ENCODE results near the gene B4GALT5. TPM values are rescaled to one million over a fixed set of nuclear protein-coding genes. Genes with fewer than 3 reads are reported as not detected.
"Not testable (repeated sequence)": the region's sequence is repeated elsewhere in the genome, so short reads cannot be mapped to it uniquely, and the experiment has no call there.

B4GALT5 gene
- total RNA-seq, 3 donors from 2014 or later = 52.4 to 65.1 (median 60.2) TPM

DNA sequence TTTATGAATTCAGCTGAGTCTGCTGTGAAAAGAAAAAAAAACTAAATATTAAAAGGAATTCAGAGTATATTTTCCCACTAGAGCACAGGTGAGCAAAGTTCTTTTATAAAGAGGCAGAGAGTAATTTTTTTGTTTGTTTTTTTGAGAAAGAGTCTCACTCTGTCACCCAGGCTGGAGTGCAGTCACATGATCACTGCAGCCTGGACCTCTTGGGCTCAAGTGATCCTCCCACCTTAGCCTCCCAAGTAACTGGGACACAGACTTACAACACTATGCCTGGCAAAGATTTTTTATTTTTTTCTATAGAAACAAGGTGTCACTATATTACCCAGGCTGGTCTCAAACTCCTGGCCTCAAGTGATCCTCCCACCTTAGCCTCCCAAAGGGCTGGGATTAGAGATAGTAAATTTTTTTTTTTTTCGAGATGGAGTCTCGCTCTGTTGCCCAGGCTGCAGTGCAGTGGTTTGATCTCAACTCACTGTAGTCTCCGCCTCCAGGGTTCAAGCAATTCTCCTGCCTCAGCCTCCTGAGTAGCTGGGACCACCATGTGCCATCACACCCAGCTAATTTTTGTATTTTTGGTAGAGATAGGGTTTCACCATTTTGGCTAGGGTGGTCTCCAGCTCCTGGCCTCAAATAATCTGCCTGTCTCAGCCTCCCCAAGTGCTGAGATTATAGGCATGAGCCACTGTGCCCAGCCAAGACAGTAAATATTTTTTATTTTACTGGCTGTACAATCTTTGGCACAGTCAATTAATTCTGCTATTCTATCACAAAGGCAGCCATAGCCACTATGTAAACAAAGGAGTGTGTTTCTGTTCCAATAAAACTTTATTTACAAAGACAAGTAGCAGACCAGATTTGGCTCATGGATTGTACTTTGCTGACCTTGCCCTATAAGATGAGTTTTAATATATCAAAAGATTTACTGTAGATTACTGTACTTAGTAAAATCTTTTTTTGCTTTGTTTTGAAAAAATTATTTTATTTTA is 14.5 kb upstream of the B4GALT5 start:
- intact Hi-C loops (cut with DNase I, micrococcal nuclease) = no loop called here
- Histone ChIP-seq H3K4me1 (ENCODE audit: low read depth) (peaks cover 3% of the 10 kb centered on the region), H3K4me3 (no peak overlapping the region), H3K9me3 (no peaks in the 10 kb centered on the region), H3K36me3 (ENCODE audit: low read depth) (no peaks in the 10 kb centered on the region)
- ATAC-seq = no peak
- no peak for TF ChIP-seq CTCF (IDR thresholded peaks at IDR 0.05)
- no peak for DNase-seq

DNA sequence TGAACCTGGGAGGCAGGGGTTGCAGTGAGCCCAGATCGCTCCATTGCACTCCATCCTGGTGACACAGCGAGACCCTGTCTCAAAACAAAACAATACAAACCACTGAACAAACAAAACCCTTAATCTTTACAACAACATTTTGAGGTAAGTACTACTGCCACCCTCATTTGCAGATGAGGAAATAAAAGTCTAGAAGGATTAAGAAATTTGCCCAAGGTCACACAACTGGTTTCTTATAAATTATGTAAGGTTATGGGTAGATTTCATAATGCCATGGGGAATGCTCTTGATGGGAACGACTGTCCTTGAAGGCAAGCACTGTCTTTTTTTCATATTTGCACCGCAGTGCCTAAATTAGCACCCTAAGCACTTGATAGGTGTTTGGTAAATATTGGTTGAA is 13.8 kb upstream of the B4GALT5 start:
- peaks cover 3% of the 10 kb centered on the region for H3K4me1 ChIP-seq (ENCODE audit: low read depth)
- no peak for TF ChIP-seq CTCF (IDR thresholded peaks at IDR 0.05)
- DNase-seq (no peak), ATAC-seq (no peak)
- no peaks in the 10 kb centered on the region for H3K36me3 ChIP-seq (ENCODE audit: low read depth)
- intact Hi-C loops (cut with DNase I, micrococcal nuclease) = no loop called here
- no peaks in the 10 kb centered on the region for H3K9me3 ChIP-seq
- H3K4me3 ChIP-seq = no peak overlapping the region

- peaks cover 3% of the 10 kb centered on the region for H3K4me1 ChIP-seq (ENCODE audit: low read depth)
- TF ChIP-seq CTCF (IDR thresholded peaks at IDR 0.05) = no peak
- H3K4me3 ChIP-seq = no peak overlapping the region
- H3K9me3 ChIP-seq = no peaks in the 10 kb centered on the region
- ATAC-seq (no peak), DNase-seq (no peak)
- intact Hi-C loops (cut with DNase I, micrococcal nuclease) = no loop called here
- H3K36me3 ChIP-seq (ENCODE audit: low read depth) = no peaks in the 10 kb centered on the region
Observed at GRCh38 chr20:49725694-49726093, 12.0 kb upstream of the B4GALT5 start.

GRCh38 chr20:49725224-49725606 is 11.5 kb upstream of the B4GALT5 start:
- H3K4me1 ChIP-seq (ENCODE audit: low read depth); H3K9me3 ChIP-seq; H3K4me3 ChIP-seq; DNase-seq; ATAC-seq; intact Hi-C loops (cut with DNase I, micrococcal nuclease); H3K36me3 ChIP-seq (ENCODE audit: low read depth): not testable (repeated sequence)

DNA sequence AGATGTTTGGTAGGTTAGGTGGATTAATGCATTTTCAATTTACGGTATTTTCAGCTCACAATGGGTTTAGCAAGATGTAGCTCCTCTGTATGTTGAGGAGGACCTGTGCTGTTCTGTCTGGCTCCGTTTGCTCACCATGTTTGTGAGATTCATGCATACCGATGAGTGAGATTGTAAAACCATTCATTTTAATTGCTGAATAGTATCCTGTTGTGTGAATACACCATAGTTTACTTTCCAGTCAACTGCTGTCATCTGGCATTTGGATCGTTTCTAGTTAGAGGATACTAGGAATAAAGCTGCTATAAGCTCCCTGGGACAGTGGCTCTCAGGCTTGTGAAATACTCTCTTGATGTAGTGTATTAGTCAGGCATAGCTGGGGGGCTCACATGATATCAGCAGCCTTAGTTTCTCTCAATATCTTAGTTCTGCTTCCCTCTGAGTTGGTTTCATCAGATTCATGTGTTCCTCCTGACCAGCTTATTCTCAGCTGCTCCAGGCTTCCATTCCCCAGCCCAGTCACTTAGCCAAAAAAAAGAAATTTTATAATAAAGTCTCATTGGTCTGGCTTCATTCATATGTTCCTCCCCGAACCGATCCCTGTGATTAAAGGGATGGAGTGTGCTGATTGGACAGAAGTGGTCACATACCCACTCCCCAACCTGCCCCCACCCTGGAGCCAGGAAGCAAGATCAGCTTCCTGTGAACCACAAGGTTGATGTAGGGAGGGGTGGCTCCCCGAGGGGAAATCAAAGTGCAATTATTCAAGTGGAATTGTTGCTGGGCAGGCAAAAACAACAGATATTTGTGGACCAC is 10.9 kb upstream of the B4GALT5 start:
- DNase-seq (no peak), ATAC-seq (peak; percentile 60)
- intact Hi-C loops (cut with DNase I, micrococcal nuclease) = no loop called here
- no peak overlapping the region for H3K4me3 ChIP-seq
- no peaks in the 10 kb centered on the region for H3K9me3 ChIP-seq
- no peaks in the 10 kb centered on the region for H3K36me3 ChIP-seq (ENCODE audit: low read depth)
- H3K4me1 ChIP-seq (ENCODE audit: low read depth) = peaks cover 3% of the 10 kb centered on the region
- TF ChIP-seq CTCF (IDR thresholded peaks at IDR 0.05) = no peak

GRCh38 chr20:49723758-49724157 is 10.1 kb upstream of the B4GALT5 start:
- H3K9me3 ChIP-seq; ATAC-seq; H3K4me1 ChIP-seq (ENCODE audit: low read depth); H3K4me3 ChIP-seq; intact Hi-C loops (cut with DNase I, micrococcal nuclease); H3K36me3 ChIP-seq (ENCODE audit: low read depth); DNase-seq: not testable (repeated sequence)

DNA sequence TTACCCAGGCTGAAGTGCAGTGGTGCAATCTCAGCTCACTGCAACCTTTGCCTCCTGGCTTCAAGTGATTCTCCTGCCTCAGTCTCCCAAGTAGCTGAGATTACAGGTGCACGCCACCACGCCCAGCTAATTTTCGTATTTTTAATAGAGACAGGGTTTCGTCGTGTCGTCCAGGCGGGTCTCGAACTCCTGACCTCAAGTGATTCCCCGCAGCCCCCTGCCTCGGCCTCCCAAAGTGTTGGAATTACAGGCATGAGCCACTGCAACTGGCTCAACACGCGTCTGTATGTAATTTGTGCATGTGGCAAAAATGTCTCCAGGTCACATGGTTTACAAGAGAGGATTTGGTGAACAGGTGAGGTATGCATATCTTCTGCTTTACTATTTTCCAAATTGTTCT is 7.6 kb upstream of the B4GALT5 start:
- H3K36me3 ChIP-seq (ENCODE audit: low read depth); H3K4me1 ChIP-seq (ENCODE audit: low read depth); H3K9me3 ChIP-seq; intact Hi-C loops (cut with DNase I, micrococcal nuclease); ATAC-seq; DNase-seq; H3K4me3 ChIP-seq: not testable (repeated sequence)

All from mucosa of descending colon (tissue), 3 donors.